Naive thymus-derived CD4-positive, alpha-beta T cell (primary cell): ENCODE data around the gene ITGB5. TPM values are rescaled to one million over a fixed set of nuclear protein-coding genes. Genes with fewer than 3 reads are reported as not detected.

Experiments used
- ATAC-seq: fragments of 150-1000 bp; cut with Tn5 transposase; 2 replicates; pipeline ENCODE4 v1.10.0; 2021; ENCODE audit warnings: mild to moderate bottlenecking, moderate library complexity
- CTCF ChIA-PET: fragments of 350-600 bp; sonication (Branson Sonifier 250); formaldehyde crosslinking; loops from one replicate; lab custom pipeline; 2021; ENCODE audit warnings: antibody characterized with exemption; lab: Charles Lee
- POLR2A ChIA-PET: fragments of 350-600 bp; sonication (Branson Sonifier 250); formaldehyde crosslinking; loops from one replicate; lab custom pipeline; 2021; ENCODE audit warnings: antibody characterized with exemption, inconsistent platforms; lab: Charles Lee
- DNase-seq, 9 donors: peaks; one replicate each; pipeline versions ENCODE4 v3.0.0 to v3.0.0-alpha.2; 2020 to 2022; ENCODE audit warnings: mixed read lengths in 1 of 9
- H3K27ac ChIP-seq: one replicate; pipeline ENCODE4 v1.7.0; 2013; ENCODE audit warnings: mild to moderate bottlenecking, low read depth, low read length, moderate library complexity
- H3K27me3 ChIP-seq, 2 donors: one replicate each; pipeline ENCODE4 v1.7.0; 2013; ENCODE audit warnings: low read length in 2 of 2, mild to moderate bottlenecking in 2 of 2, moderate library complexity in 2 of 2; ENCODE audit not compliant: control insufficient read depth in 2 of 2, insufficient read depth in 2 of 2
- H3K36me3 ChIP-seq, 3 experiments: 1 replicate in 2 of 3; 2 replicates in 1 of 3; pipeline ENCODE4 v1.7.0; 2013; ENCODE audit warnings: low read length in 3 of 3, mild to moderate bottlenecking in 3 of 3, moderate library complexity in 1 of 3; ENCODE audit not compliant: insufficient read depth in 3 of 3, control insufficient read depth in 2 of 3
- H3K4me1 ChIP-seq, 2 donors: one replicate each; pipeline ENCODE4 v1.7.0; 2013; ENCODE audit warnings: low read length in 2 of 2, mild to moderate bottlenecking in 2 of 2, moderate library complexity in 1 of 2; ENCODE audit not compliant: control insufficient read depth in 2 of 2, insufficient read depth in 2 of 2
- H3K4me3 ChIP-seq: 2 replicates; pipeline ENCODE4 v1.7.0; 2013; ENCODE audit warnings: mild to moderate bottlenecking, low read length
- H3K9me3 ChIP-seq, 3 experiments: 1 replicate in 2 of 3; 2 replicates in 1 of 3; pipeline ENCODE4 v1.7.0; 2013; ENCODE audit warnings: low read length in 3 of 3; ENCODE audit not compliant: control insufficient read depth in 2 of 3
- H3K27ac Mint-ChIP-seq, 9 donors: one replicate each; pipeline ENCODE4 v1.8.0; 2020 to 2022; ENCODE audit warnings: mixed read lengths in 9 of 9, mild to moderate bottlenecking in 8 of 9, moderate library complexity in 5 of 9, inconsistent platforms in 2 of 9
- H3K27me3 Mint-ChIP-seq, 5 donors: one replicate each; pipeline ENCODE4 v1.8.0; 2021 to 2022; ENCODE audit warnings: mixed read lengths in 5 of 5, mild to moderate bottlenecking in 1 of 5
- H3K36me3 Mint-ChIP-seq, 5 donors: one replicate each; pipeline ENCODE4 v1.8.0; 2020 to 2022; ENCODE audit warnings: mixed read lengths in 5 of 5, mild to moderate bottlenecking in 3 of 5, inconsistent platforms in 1 of 5
- H3K4me1 Mint-ChIP-seq, 7 donors: one replicate each; pipeline ENCODE4 v1.8.0; 2020 to 2022; ENCODE audit warnings: mixed read lengths in 7 of 7, mild to moderate bottlenecking in 3 of 7, inconsistent platforms in 1 of 7
- H3K4me3 Mint-ChIP-seq, 10 donors: one replicate each; pipeline ENCODE4 v1.8.0; 2020 to 2022; ENCODE audit warnings: mild to moderate bottlenecking in 10 of 10, mixed read lengths in 10 of 10, moderate library complexity in 6 of 10, inconsistent platforms in 2 of 10
- H3K9me3 Mint-ChIP-seq, 11 donors: one replicate each; pipeline ENCODE4 v1.8.0; 2020 to 2022; ENCODE audit warnings: mixed read lengths in 11 of 11, mild to moderate bottlenecking in 4 of 11, inconsistent platforms in 1 of 11, moderate library complexity in 1 of 11
- intact Hi-C, 2 donors: fragments of 100-400 bp; cut with micrococcal nuclease; formaldehyde crosslinking; loops; one replicate each; pipeline ENCODE4 v1.15.1; 2023
- microRNA-seq: library from miRNA; unstranded; fragments of <30 nt; microRNA quantifications from one replicate; pipeline ENCODE4 v1.2.0, GENCODE V29; 2022; ENCODE audit warnings: borderline microRNAs expressed
- polyA plus RNA-seq, 2 donors: library from polyadenylated mRNA; unstranded; fragments of 300-500 nt; fragmentation: Illumina TruSeq; gene quantifications; one replicate each; pipeline ENCODE4 v1.2.3, GENCODE V29; 2021
- total RNA-seq, 6 experiments: library from RNA in 5 of 6; stranded (reverse) in 5 of 6; gene quantifications; 1 replicate in 5 of 6; 2 replicates in 1 of 6; pipeline ENCODE4 v1.2.3 and lab custom pipeline; 2021 to 2026

The ITGB5 gene
- total and polyA plus RNA-seq, 7 experiments from 2014 or later = 0.29 to 3.5 (median 2.1) TPM; not detected in 2

- Histone ChIP-seq H3K4me3 (peak within 1 kb of the TSS; percentile 78), H3K9me3 (no peaks in the 10 kb centered on the region), H3K4me1 (peaks cover 11 to 32% of the 10 kb centered on the region in 2 donors), H3K27me3 (peaks cover 0 to 4% of the 10 kb centered on the region in 2 donors), H3K36me3 (peaks cover 0 to 5% (median 0%) of the 10 kb centered on the region in 3 experiments), H3K27ac (peak within 1 kb of the TSS; percentile 77)
- peaks cover 0 to 7% (median 0%) of the 10 kb centered on the region in 11 donors for H3K9me3 Mint-ChIP-seq
- H3K27me3 Mint-ChIP-seq = peaks cover 9 to 27% (median 19%) of the 10 kb centered on the region in 5 donors
- H3K4me1 Mint-ChIP-seq = peaks cover 20 to 51% (median 48%) of the 10 kb centered on the region in 7 donors
- H3K4me3 Mint-ChIP-seq = peak within 1 kb of the TSS; percentile 93 to 100 (median 98)
- peak within 1 kb of the TSS; percentile 96 to 100 (median 98) for H3K27ac Mint-ChIP-seq
- CTCF ChIA-PET = no interaction called here
- H3K36me3 Mint-ChIP-seq = peaks cover 3 to 9% (median 4%) of the 10 kb centered on the region in 5 donors
- DNase-seq (peak; percentile 85 to 94 (median 91)), ATAC-seq (peak; percentile 97)
- intact Hi-C loops = loop anchor here (1.0 to 10.0 kb wide), 14 partner anchors 16 to 1747 kb away; partner anchors contain the start of genes OSBPL11 (in 2 of the 2), SLC41A3 (in 2 of the 2), HACD2 (in 1 of the 2) and HEG1 (in 1 of the 2)
- POLR2A ChIA-PET = interaction anchor here (0.8 to 1.3 kb wide), 4 partner anchors 8 to 1744 kb away, joined by 3 to 5 read pairs (median 3); partner anchors contain the start of gene OSBPL11
These were observed 156.8 kb downstream of the ITGB5 start, which contains the start of gene UMPS for GRCh38 chr3:124730129-124730940. TSS of gene UMPS (plus strand) at chr3:124730452. CDS start at chr3:124730472, 20 bp downstream.

GRCh38 chr3:124722589-124722988 is 164.6 kb downstream of the ITGB5 start:
- Mint-ChIP-seq H3K9me3 (no peaks in the 10 kb centered on the region), H3K36me3 (no peaks in the 10 kb centered on the region), H3K4me3 (no peak overlapping the region), H3K4me1 (no peaks in the 10 kb centered on the region), H3K27ac (no peak overlapping the region), H3K27me3 (peaks cover 37 to 58% (median 54%) of the 10 kb centered on the region in 5 donors)
- Histone ChIP-seq H3K4me1 (no peaks in the 10 kb centered on the region), H3K27me3 (no peaks in the 10 kb centered on the region), H3K36me3 (no peaks in the 10 kb centered on the region), H3K9me3 (no peaks in the 10 kb centered on the region), H3K4me3 (no peak overlapping the region), H3K27ac (no peak overlapping the region)
- ChIA-PET POLR2A (no interaction called here), CTCF (no interaction called here)
- no peak for DNase-seq
- intact Hi-C loops = no loop called here
- no peak for ATAC-seq

- no peak overlapping the region for H3K4me3 Mint-ChIP-seq
- CTCF ChIA-PET = no interaction called here
- H3K4me1 Mint-ChIP-seq = no peaks in the 10 kb centered on the region
- intact Hi-C loops = no loop called here
- no peak for ATAC-seq
- no peak overlapping the region for H3K27ac Mint-ChIP-seq
- no peak overlapping the region for H3K27ac ChIP-seq
- no peak for DNase-seq
- peaks cover 0 to 1% (median 0%) of the 10 kb centered on the region in 11 donors for H3K9me3 Mint-ChIP-seq
- no peaks in the 10 kb centered on the region for H3K9me3 ChIP-seq
- H3K27me3 Mint-ChIP-seq = peaks cover 0 to 44% (median 27%) of the 10 kb centered on the region in 5 donors
- no peaks in the 10 kb centered on the region for H3K36me3 Mint-ChIP-seq
- peaks cover 0 to 5% of the 10 kb centered on the region in 2 donors for H3K27me3 ChIP-seq
- no peak overlapping the region for H3K4me3 ChIP-seq
- no peaks in the 10 kb centered on the region for H3K36me3 ChIP-seq
- H3K4me1 ChIP-seq = no peaks in the 10 kb centered on the region
- POLR2A ChIA-PET = no interaction called here
These were observed 172.8 kb downstream of the ITGB5 start for GRCh38 chr3:124714223-124714853.

Small RNA genes lying within 50 kb of the gene (microRNA-seq; reads per million reads assigned to microRNA genes)
- not detected for gene MIR544B

Other genes starting within 250 kb of the ITGB5 start
- 10 to 100 TPM; 13.2 to 34.8 (median 24.8) TPM for gene UMPS, start 156.9 kb downstream of the ITGB5 start, total RNA-seq
- gene UMPS, start 156.9 kb downstream of the ITGB5 start, polyA plus RNA-seq = 10 to 100 TPM; 22.8 to 41.8 TPM
- not detected for gene MUC13, start 47.4 kb upstream of the ITGB5 start, total RNA-seq
- not detected for gene MUC13, start 47.4 kb upstream of the ITGB5 start, polyA plus RNA-seq
- 10 to 100 TPM; 16.9 to 45.4 (median 20.0) TPM for gene HEG1, start 168.6 kb upstream of the ITGB5 start, total RNA-seq
- gene HEG1, start 168.6 kb upstream of the ITGB5 start, polyA plus RNA-seq = 1 to 10 TPM; 2.1 to 5.4 TPM